Ovary (tissue), 9 donors: Measurements from ENCODE around the gene CTCF. TPM values are rescaled to one million over a fixed set of nuclear protein-coding genes. Genes with fewer than 3 reads are reported as not detected.

Experiments
- DNase-seq, 5 donors: peaks; one replicate each; pipeline ENCODE4 v3.0.0-alpha.2; 2019 to 2020
- H3K27ac ChIP-seq, 2 donors: fragments of 200-600 bp; one replicate each; pipeline versions ENCODE4 v1.5.1 to v1.8.0; 2019 to 2022
- H3K27me3 ChIP-seq: fragments of 200-600 bp; one replicate; pipeline ENCODE4 v1.8.0; 2022
- H3K36me3 ChIP-seq: fragments of 200-600 bp; sonication (generic); one replicate; pipeline ENCODE4 v1.5.1; 2019
- H3K4me1 ChIP-seq: one replicate; pipeline ENCODE4 v1.8.1; 2013; ENCODE audit warnings: mild to moderate bottlenecking, moderate library complexity; ENCODE audit not compliant: insufficient read depth
- H3K4me3 ChIP-seq: fragments of 200-600 bp; sonication (generic); one replicate; pipeline ENCODE4 v1.5.1; 2017
- H3K9me3 ChIP-seq, 2 donors: fragments of 200-600 bp in 1 of 2; sonication (generic) in 1 of 2; one replicate each; pipeline versions ENCODE4 v1.5.1 to v1.8.1; 2013 to 2019; ENCODE audit warnings: mild to moderate bottlenecking in 1 of 2, moderate library complexity in 1 of 2
- CTCF ChIP-seq, 3 donors: fragments of 450-650 bp in 2 of 3; fragments of 200-600 bp in 1 of 3; IDR thresholded peaks; one replicate each; pipeline versions ENCODE4 v1.5.1 to v1.8.0; 2016 to 2022; ENCODE audit warnings: antibody characterized with exemption in 3 of 3, mild to moderate bottlenecking in 1 of 3
- EP300 ChIP-seq: sonication (generic); formaldehyde crosslinking; IDR thresholded peaks from one replicate; pipeline ENCODE4 v1.6.1; 2017; ENCODE audit warnings: antibody characterized with exemption
- POLR2A ChIP-seq: fragments of 450-650 bp; IDR thresholded peaks from one replicate; pipeline ENCODE4 v1.6.1; 2017; ENCODE audit warnings: antibody characterized with exemption, mild to moderate bottlenecking, moderate library complexity
- WGBS, 3 donors: extraction: QIAGEN DNeasy Blood & Tissue Kit in 1 of 3; methylation state at CpG; one replicate each; pipeline versions ENCODE4 v1.1.5 to v1.1.7; 2013 to 2017; 5-methylcytosine and 5-hydroxymethylcytosine counted together
- intact Hi-C, 4 donors: fragments of 100-400 bp; cut with DNase I; formaldehyde crosslinking; loops; one replicate each; pipeline versions ENCODE4 v1.11.0 to v1.15.1; 2022 to 2023
- polyA plus RNA-seq, 2 donors: library from polyadenylated mRNA; stranded (reverse); fragments of 200-250 nt in 1 of 2; fragments of 350-450 nt in 1 of 2; fragmentation: Illumina TruSeq in 1 of 2; extraction: RNeasy Lipid Tissue Mini Kit (QIAGEN cat#74804) in 1 of 2; gene quantifications; one replicate each; pipeline ENCODE4 v1.2.3, GENCODE V29; 2013 to 2014
- total RNA-seq, 7 donors: library from RNA; depleted of rRNA in 2 of 7; stranded (reverse); fragments of >200 nt in 2 of 7; fragmentation: NEBNext Ultra II Directional in 3 of 7; extraction: Animal tissue kit (Norgen Biotek cat#: 25700) in 3 of 7; gene quantifications; one replicate each; pipeline versions ENCODE4 v1.1.0 to v1.2.4, GENCODE V29; 2016 to 2023
- donor health status: DM: no; HTN: no; CAD: no; lungs with moderate emphysema.
- donor health status: DM: no; HTN: no; CAD: no.
- donor health status: Bipolar disorder and iron deficiency.
- donor health status: DM: yes; HTN: yes; CAD: no.
- donor health status: DM: no; HTN: no; CAD: no.
- donor health status: DM: yes; HTN: yes; CAD: no.

The CTCF gene
- total and polyA plus RNA-seq, 9 donors = 21.0 to 48.4 (median 42.2) TPM

- H3K4me1 ChIP-seq = peaks cover 5% of the 10 kb centered on the region
- no peak for TF ChIP-seq EP300
- peak; percentile 95 for TF ChIP-seq POLR2A
- peak within 1 kb of the TSS; percentile 82 to 88 for H3K27ac ChIP-seq
- no peaks in the 10 kb centered on the region for H3K9me3 ChIP-seq
- WGBS, 3 donors = 0 to 1% (median 0%) methylated on average over 74 to 83 of the region's 83 CpGs
- no peaks in the 10 kb centered on the region for H3K36me3 ChIP-seq
- intact Hi-C loops = loop anchor here in 2 of 4 donors (5.0 to 10.0 kb wide), 3 partner anchors 135 to 433 kb away; partner anchors contain the start of genes CTRL (in 1 of the 2), PSMB10 (in 1 of the 2), RIPOR1 (in 1 of the 2) and TMEM208 (in 1 of the 2)
- peak; percentile 89 to 96 (median 92) for DNase-seq
- H3K27me3 ChIP-seq = no peaks in the 10 kb centered on the region
- peak within 1 kb of the TSS; percentile 90 for H3K4me3 ChIP-seq
Measured at GRCh38 chr16:67659675-67660563, 97.6 kb downstream of the CTCF start, which contains the start of gene ACD. ACD (minus strand) TSS chr16:67660260; CDS start chr16:67660220, 40 bp downstream.

GRCh38 chr16:67660564-67661028 is 98.3 kb downstream of the CTCF start, which contains the start of gene PARD6A:
PARD6A (plus strand) TSS chr16:67660960; CDS start chr16:67661039, 79 bp downstream.
- peaks cover 5% of the 10 kb centered on the region for H3K4me1 ChIP-seq
- H3K36me3 ChIP-seq = no peaks in the 10 kb centered on the region
- no peaks in the 10 kb centered on the region for H3K27me3 ChIP-seq
- intact Hi-C loops = loop anchor here in 2 of 4 donors (5.0 to 10.0 kb wide), 3 partner anchors 136 to 433 kb away; partner anchors contain the start of genes CTRL (in 1 of the 2), PSMB10 (in 1 of the 2), RIPOR1 (in 1 of the 2) and TMEM208 (in 1 of the 2)
- no peaks in the 10 kb centered on the region for H3K9me3 ChIP-seq
- DNase-seq = peak; percentile 94 to 97 (median 97)
- H3K4me3 ChIP-seq = peak within 1 kb of the TSS; percentile 90
- TF ChIP-seq CTCF (IDR thresholded peaks at IDR 0.05) (no peak), EP300 (peak; percentile 81)
- WGBS, 3 donors = 0 to 1% (median 0%) methylated on average over 35 to 48 of the region's 48 CpGs
- H3K27ac ChIP-seq = peak within 1 kb of the TSS; percentile 82 to 88

- H3K27ac ChIP-seq = peak overlapping the region; percentile 31 to 88
- H3K4me3 ChIP-seq = peak overlapping the region; percentile 90
- TF ChIP-seq EP300 = no peak
- no peak for TF ChIP-seq CTCF (IDR thresholded peaks at IDR 0.05)
- no peak for TF ChIP-seq POLR2A
- H3K4me1 ChIP-seq = peaks cover 8% of the 10 kb centered on the region
- 5 to 11% (median 7%) methylated on average over 24 to 39 of the region's 39 CpGs for WGBS, 3 donors
- no peaks in the 10 kb centered on the region for H3K27me3 ChIP-seq
- H3K9me3 ChIP-seq = no peaks in the 10 kb centered on the region
- intact Hi-C loops = loop anchor here in 2 of 4 donors (5.0 to 10.0 kb wide), 3 partner anchors 136 to 434 kb away; partner anchors contain the start of genes CTRL (in 1 of the 2), PSMB10 (in 1 of the 2), RIPOR1 (in 1 of the 2) and TMEM208 (in 1 of the 2)
- H3K36me3 ChIP-seq = no peaks in the 10 kb centered on the region
- peak in 1 of 5 donors; percentile 61 for DNase-seq
Measured at GRCh38 chr16:67661101-67661761, 98.9 kb downstream of the CTCF start.

- Histone ChIP-seq H3K4me3 (no peak overlapping the region), H3K27ac (no peak overlapping the region), H3K9me3 (no peaks in the 10 kb centered on the region), H3K27me3 (no peaks in the 10 kb centered on the region), H3K4me1 (peaks cover 8% of the 10 kb centered on the region), H3K36me3 (no peaks in the 10 kb centered on the region)
- DNase-seq = peak in 2 of 5 donors; percentile 54 to 57
- TF ChIP-seq CTCF (IDR thresholded peaks at IDR 0.05) = no peak
- TF ChIP-seq POLR2A = no peak
- TF ChIP-seq EP300 = no peak
- 84 to 93% (median 87%) methylated on average over 34 of the region's 34 CpGs for WGBS, 3 donors
- intact Hi-C loops = loop anchor here in 2 of 4 donors (5.0 to 10.0 kb wide), 3 partner anchors 137 to 435 kb away; partner anchors contain the start of genes CTRL (in 1 of the 2), PSMB10 (in 1 of the 2), RIPOR1 (in 1 of the 2) and TMEM208 (in 1 of the 2)
Measured at GRCh38 chr16:67661886-67662652, 99.7 kb downstream of the CTCF start.
